Measurements from ENCODE around the gene ZNF385C. TPM values are rescaled to one million over a fixed set of nuclear protein-coding genes. Genes with fewer than 3 reads are reported as not detected.
A peak's percentile ranks its signal among the peaks of the same experiment; 100 is the strongest.

The ZNF385C gene
- polyA plus RNA-seq, 4 donors, result 5.6 to 7.4 (median 6.4) TPM

GRCh38 chr17:42126836-42127235, 28.6 kb upstream of the ZNF385C start:
- DNase-seq (ENCODE audit: low read depth in 4 of 4, low spot score in 3 of 4), result no peak

- DNase-seq (ENCODE audit: low read depth in 4 of 4, low spot score in 3 of 4), result no peak
Measured at GRCh38 chr17:42125565-42125964, 27.3 kb upstream of the ZNF385C start.

GRCh38 chr17:42124256-42124655, 26.0 kb upstream of the ZNF385C start:
- no peak for DNase-seq (ENCODE audit: low read depth in 4 of 4, low spot score in 3 of 4)

GRCh38 chr17:42122371-42123303, 24.4 kb upstream of the ZNF385C start, which contains the start of gene HSPB9:
TSS of gene HSPB9 (plus strand) at chr17:42122804. CDS start at chr17:42122851, 47 bp downstream.
- no peak for DNase-seq (ENCODE audit: low read depth in 4 of 4, low spot score in 3 of 4)

- peak in 3 of 4 donors; percentile 55 to 72 (median 61) for DNase-seq (ENCODE audit: low read depth in 4 of 4, low spot score in 3 of 4)
Measured at GRCh38 chr17:42120770-42121769, 22.8 kb upstream of the ZNF385C start, which contains the start of gene KAT2A. TSS of gene KAT2A (minus strand) at chr17:42121367. CDS start at chr17:42121304, 63 bp downstream.

GRCh38 chr17:42120161-42120769, 22.0 kb upstream of the ZNF385C start:
- no peak for DNase-seq (ENCODE audit: low read depth in 4 of 4, low spot score in 3 of 4)

- DNase-seq (ENCODE audit: low read depth in 4 of 4, low spot score in 3 of 4), result no peak
Measured at GRCh38 chr17:42119301-42119700, 21.0 kb upstream of the ZNF385C start.

- no peak for DNase-seq (ENCODE audit: low read depth in 4 of 4, low spot score in 3 of 4)
Measured at GRCh38 chr17:42118545-42118944, 20.3 kb upstream of the ZNF385C start.

- DNase-seq (ENCODE audit: low read depth in 4 of 4, low spot score in 3 of 4), result no peak
Measured at GRCh38 chr17:42118126-42118510, 19.8 kb upstream of the ZNF385C start.

- DNase-seq (ENCODE audit: low read depth in 4 of 4, low spot score in 3 of 4), result no peak
Measured at GRCh38 chr17:42117397-42118125, 19.3 kb upstream of the ZNF385C start.

- DNase-seq (ENCODE audit: low read depth in 4 of 4, low spot score in 3 of 4), result peak; percentile 64 to 74 (median 66)
Measured at GRCh38 chr17:42116705-42117396, 18.6 kb upstream of the ZNF385C start.

GRCh38 chr17:42114118-42114517, 15.8 kb upstream of the ZNF385C start:
- DNase-seq (ENCODE audit: low read depth in 4 of 4, low spot score in 3 of 4), result no peak

GRCh38 chr17:42113293-42114069, 15.2 kb upstream of the ZNF385C start:
- no peak for DNase-seq (ENCODE audit: low read depth in 4 of 4, low spot score in 3 of 4)

GRCh38 chr17:42112552-42113176, 14.4 kb upstream of the ZNF385C start, which contains the start of gene DHX58:
TSS of gene DHX58 (minus strand) at chr17:42112714. CDS start at chr17:42111892, 822 bp downstream.
- DNase-seq (ENCODE audit: low read depth in 4 of 4, low spot score in 3 of 4), result peak in 3 of 4 donors; percentile 52 to 58 (median 55)

- DNase-seq (ENCODE audit: low read depth in 4 of 4, low spot score in 3 of 4), result no peak
Measured at GRCh38 chr17:42111871-42112551, 13.7 kb upstream of the ZNF385C start.

- no peak for DNase-seq (ENCODE audit: low read depth in 4 of 4, low spot score in 3 of 4)
Measured at GRCh38 chr17:42111265-42111636, 13.0 kb upstream of the ZNF385C start.

All from right renal pelvis (tissue), 4 donors.